ENCODE data around the gene CDK17.

GRCh38 chr12:96438330-96438729 lies 38.1 kb upstream of the CDK17 start:
- TF ChIP-seq MAX (IDR thresholded peaks at IDR 0.05; ENCODE audit: low read depth): 0 out of 2 replicates have a peak, but pooled peaks have one; percentile 25
- no peak for TF ChIP-seq RAD21 (IDR thresholded peaks at IDR 0.05; ENCODE audit: low read length)
- no peak for TF ChIP-seq SMC3 (IDR thresholded peaks at IDR 0.05; ENCODE audit: low read depth, low read length)
- TF ChIP-seq PBX3 (IDR thresholded peaks at IDR 0.05): no peak
- TF ChIP-seq POLR2AphosphoS5 (IDR thresholded peaks at IDR 0.05; ENCODE audit: low read depth, low read length): no peak
- no peak for TF ChIP-seq CTCF (IDR thresholded peaks at IDR 0.05)
- TF ChIP-seq EZH2phosphoT487 (IDR thresholded peaks at IDR 0.05; ENCODE audit: borderline replicate concordance, low read depth): no peak
- no peak for TF ChIP-seq TCF12 (IDR thresholded peaks at IDR 0.05)
- no peak for TF ChIP-seq TAF1 (IDR thresholded peaks at IDR 0.05; ENCODE audit: borderline replicate concordance, low read depth, low read length)
- no peak for TF ChIP-seq YY1 (IDR thresholded peaks at IDR 0.05; ENCODE audit: low read depth)
- no peak for TF ChIP-seq ELF1 (IDR thresholded peaks at IDR 0.05)
